Trophoblast cell (in vitro differentiated cells and primary cell): ENCODE measurements around the gene COL4A1.

Experiments
- DNase-seq, 2 donors: peaks; one replicate each; pipeline ENCODE4 v3.0.0-alpha.2; 2016
- H2AFZ ChIP-seq: 2 replicates; pipeline ENCODE4 v1.6.1; 2013; ENCODE audit warnings: low read length, moderate library complexity, mild to moderate bottlenecking; ENCODE audit not compliant: insufficient read depth, poor library complexity
- H2AK5ac ChIP-seq: 2 replicates; pipeline ENCODE4 v1.6.1; 2013; ENCODE audit warnings: mild to moderate bottlenecking, low read length
- H2BK120ac ChIP-seq: 2 replicates; pipeline ENCODE4 v1.6.1; 2013; ENCODE audit warnings: low read length, mild to moderate bottlenecking, moderate library complexity; ENCODE audit not compliant: insufficient read depth, poor library complexity
- H2BK12ac ChIP-seq: 2 replicates; pipeline ENCODE4 v1.6.1; 2013; ENCODE audit warnings: mild to moderate bottlenecking, low read length, moderate library complexity
- H2BK5ac ChIP-seq: 2 replicates; pipeline ENCODE4 v1.6.1; 2013; ENCODE audit warnings: low read length, low read depth, moderate library complexity, mild to moderate bottlenecking; ENCODE audit not compliant: poor library complexity
- H3K14ac ChIP-seq: 2 replicates; pipeline ENCODE4 v1.6.1; 2013; ENCODE audit warnings: mild to moderate bottlenecking, low read length
- H3K18ac ChIP-seq: 2 replicates; pipeline ENCODE4 v1.6.1; 2013; ENCODE audit warnings: mild to moderate bottlenecking, low read length
- H3K23ac ChIP-seq: 2 replicates; pipeline ENCODE4 v1.6.1; 2013; ENCODE audit warnings: low read length
- H3K27ac ChIP-seq: 2 replicates; pipeline ENCODE4 v1.5.1; 2013; ENCODE audit warnings: low read depth, mild to moderate bottlenecking, inconsistent platforms, low read length, moderate library complexity
- H3K27me3 ChIP-seq: 2 replicates; pipeline ENCODE4 v1.6.1; 2013; ENCODE audit warnings: inconsistent platforms, mild to moderate bottlenecking, low read length, moderate library complexity; ENCODE audit not compliant: insufficient read depth
- H3K36me3 ChIP-seq, 2 experiments: 1 replicate in 1 of 2; 2 replicates in 1 of 2; pipeline ENCODE4 v1.6.1; 2013; ENCODE audit warnings: low read length in 2 of 2, mild to moderate bottlenecking in 2 of 2, moderate library complexity in 1 of 2; ENCODE audit not compliant: insufficient read depth in 2 of 2, control insufficient read depth in 1 of 2
- H3K4ac ChIP-seq: 2 replicates; pipeline ENCODE4 v1.6.1; 2013; ENCODE audit warnings: low read depth, mild to moderate bottlenecking, low read length, moderate library complexity
- H3K4me1 ChIP-seq, 2 experiments: 1 replicate in 1 of 2; 2 replicates in 1 of 2; pipeline ENCODE4 v1.6.1; 2013; ENCODE audit warnings: low read length in 2 of 2, mild to moderate bottlenecking in 2 of 2, moderate library complexity in 1 of 2; ENCODE audit not compliant: insufficient read depth in 2 of 2, control insufficient read depth in 1 of 2
- H3K4me2 ChIP-seq: 2 replicates; pipeline ENCODE4 v1.6.1; 2013; ENCODE audit warnings: inconsistent platforms, mild to moderate bottlenecking, low read length, moderate library complexity
- H3K4me3 ChIP-seq: 2 replicates; pipeline ENCODE4 v1.5.1; 2013; ENCODE audit warnings: mild to moderate bottlenecking, low read depth, low read length, inconsistent platforms
- H3K79me1 ChIP-seq: one replicate; pipeline ENCODE4 v1.6.1; 2013; ENCODE audit warnings: low read length
- H3K79me2 ChIP-seq: 2 replicates; pipeline ENCODE4 v1.6.1; 2013; ENCODE audit warnings: low read length, mild to moderate bottlenecking; ENCODE audit not compliant: control insufficient read depth, insufficient read depth, poor library complexity
- H3K9ac ChIP-seq: 2 replicates; pipeline ENCODE4 v1.6.1; 2013; ENCODE audit warnings: mild to moderate bottlenecking, low read length
- H3K9me3 ChIP-seq: 2 replicates; pipeline ENCODE4 v1.6.1; 2013; ENCODE audit warnings: low read depth, mild to moderate bottlenecking, control low read depth, inconsistent platforms, low read length; ENCODE audit not compliant: insufficient read depth
- H4K12ac ChIP-seq: 2 replicates; pipeline ENCODE4 v1.6.1; 2013; ENCODE audit warnings: low read depth, mild to moderate bottlenecking, low read length, moderate library complexity
- H4K8ac ChIP-seq: 2 replicates; pipeline ENCODE4 v1.6.1; 2013; ENCODE audit warnings: low read depth, mild to moderate bottlenecking, low read length, moderate library complexity
- H4K91ac ChIP-seq: one replicate; pipeline ENCODE4 v1.6.1; 2013; ENCODE audit warnings: low read depth, mild to moderate bottlenecking, low read length, moderate library complexity
- WGBS: extraction: QIAGEN DNeasy Blood & Tissue Kit; methylation state at CpG from one replicate; pipeline ENCODE4 v1.1.7; 2013; ENCODE audit warnings: missing lambda C conversion rate; ENCODE audit not compliant: insufficient read length, insufficient coverage; ENCODE audit errors: extremely low coverage; 5-methylcytosine and 5-hydroxymethylcytosine counted together

Gene COL4A1

GRCh38 chr13:110330491-110331011 lies 23.6 kb upstream of the COL4A1 start:
- Histone ChIP-seq H4K8ac (no peak overlapping the region), H3K9me3 (no peaks in the 10 kb centered on the region), H2AK5ac (no peak overlapping the region), H2BK120ac (no peak overlapping the region), H3K27me3 (no peaks in the 10 kb centered on the region), H3K14ac (no peak overlapping the region), H4K12ac (no peak overlapping the region), H3K27ac (no peak overlapping the region), H3K4me2 (no peak overlapping the region), H2BK12ac (no peak overlapping the region), H3K18ac (peak overlapping the region; percentile 78), H3K9ac (no peak overlapping the region), H3K79me1 (peaks cover 13% of the 10 kb centered on the region), H3K36me3 (peaks cover 32 to 37% of the 10 kb centered on the region in 2 experiments), H3K4me3 (no peak overlapping the region), H3K23ac (no peak overlapping the region), H4K91ac (no peak overlapping the region), H2BK5ac (no peak overlapping the region), H2AFZ (no peak overlapping the region), H3K4me1 (peaks cover 26 to 37% of the 10 kb centered on the region in 2 experiments), H3K4ac (no peak overlapping the region), H3K79me2 (peaks cover 8% of the 10 kb centered on the region)
- no peak for DNase-seq
- no CpG with 5 or more reads among the region's 11 CpGs for WGBS

- Histone ChIP-seq H3K9ac (no peak overlapping the region), H2AFZ (no peak overlapping the region), H2BK120ac (no peak overlapping the region), H3K79me2 (peaks cover 7% of the 10 kb centered on the region), H4K12ac (no peak overlapping the region), H3K79me1 (peaks cover 11% of the 10 kb centered on the region), H2BK5ac (no peak overlapping the region), H3K27me3 (no peaks in the 10 kb centered on the region), H3K27ac (no peak overlapping the region), H3K36me3 (peaks cover 31 to 34% of the 10 kb centered on the region in 2 experiments), H4K8ac (no peak overlapping the region), H3K4me1 (peaks cover 23 to 38% of the 10 kb centered on the region in 2 experiments), H4K91ac (no peak overlapping the region), H3K4me3 (no peak overlapping the region), H3K4ac (no peak overlapping the region), H3K4me2 (no peak overlapping the region), H3K9me3 (no peaks in the 10 kb centered on the region), H2AK5ac (no peak overlapping the region), H3K18ac (no peak overlapping the region), H2BK12ac (no peak overlapping the region), H3K23ac (no peak overlapping the region), H3K14ac (no peak overlapping the region)
- DNase-seq, result no peak
- no CpG with 5 or more reads among the region's 21 CpGs for WGBS
Measured at GRCh38 chr13:110329798-110330461, 23.0 kb upstream of the COL4A1 start.

GRCh38 chr13:110329258-110329657 lies 22.3 kb upstream of the COL4A1 start:
- H4K8ac ChIP-seq, result no peak overlapping the region
- H3K4me1 ChIP-seq, result peaks cover 25 to 40% of the 10 kb centered on the region in 2 experiments
- no peak overlapping the region for H2AK5ac ChIP-seq
- H2AFZ ChIP-seq, result no peak overlapping the region
- H3K27ac ChIP-seq, result no peak overlapping the region
- no peaks in the 10 kb centered on the region for H3K27me3 ChIP-seq
- no peak overlapping the region for H3K4ac ChIP-seq
- H3K18ac ChIP-seq, result no peak overlapping the region
- no peak overlapping the region for H3K14ac ChIP-seq
- H3K4me3 ChIP-seq, result no peak overlapping the region
- H3K9me3 ChIP-seq, result no peaks in the 10 kb centered on the region
- H3K79me1 ChIP-seq, result peaks cover 10% of the 10 kb centered on the region
- no peak overlapping the region for H3K9ac ChIP-seq
- peaks cover 4% of the 10 kb centered on the region for H3K79me2 ChIP-seq
- H2BK5ac ChIP-seq, result no peak overlapping the region
- DNase-seq, result no peak
- H4K91ac ChIP-seq, result no peak overlapping the region
- no peak overlapping the region for H3K4me2 ChIP-seq
- H2BK120ac ChIP-seq, result no peak overlapping the region
- H4K12ac ChIP-seq, result no peak overlapping the region
- no peak overlapping the region for H2BK12ac ChIP-seq
- H3K36me3 ChIP-seq, result peaks cover 33 to 38% of the 10 kb centered on the region in 2 experiments
- no peak overlapping the region for H3K23ac ChIP-seq
- no CpG with 5 or more reads among the region's 6 CpGs for WGBS

GRCh38 chr13:110328573-110328972 lies 21.6 kb upstream of the COL4A1 start:
- WGBS, result no CpG with 5 or more reads among the region's 10 CpGs
- Histone ChIP-seq H3K4me1 (peaks cover 22 to 38% of the 10 kb centered on the region in 2 experiments), H4K12ac (no peak overlapping the region), H3K23ac (no peak overlapping the region), H4K8ac (no peak overlapping the region), H3K9ac (no peak overlapping the region), H3K9me3 (no peaks in the 10 kb centered on the region), H3K36me3 (peaks cover 36 to 41% of the 10 kb centered on the region in 2 experiments), H2AK5ac (no peak overlapping the region), H3K14ac (no peak overlapping the region), H3K4me2 (no peak overlapping the region), H3K4ac (no peak overlapping the region), H3K18ac (peak overlapping the region; percentile 21), H3K79me2 (peaks cover 4% of the 10 kb centered on the region), H2BK120ac (no peak overlapping the region), H4K91ac (no peak overlapping the region), H3K4me3 (no peak overlapping the region), H3K27ac (no peak overlapping the region), H3K79me1 (peaks cover 6% of the 10 kb centered on the region), H2AFZ (no peak overlapping the region), H2BK5ac (no peak overlapping the region), H3K27me3 (no peaks in the 10 kb centered on the region), H2BK12ac (no peak overlapping the region)
- DNase-seq, result no peak
